Uterus (tissue), 2 donors: ENCODE data around the gene KERA.

Experiments
- POLR2A ChIP-seq, 2 donors: fragments of 450-650 bp; IDR thresholded peaks; one replicate each; pipeline ENCODE4 v1.6.1; 2016; ENCODE audit warnings: antibody characterized with exemption in 2 of 2, mild to moderate bottlenecking in 1 of 2, moderate library complexity in 1 of 2
- TF ChIP-seq, protein P1 (sequence below), 4 experiments: fragments of 200-600 bp in 2 of 4; fragments of 450-650 bp in 2 of 4; sonication (generic) in 2 of 4; IDR thresholded peaks; one replicate each; pipeline ENCODE4 v1.5.1; 2016 to 2019; ENCODE audit warnings: antibody characterized with exemption in 4 of 4, mild to moderate bottlenecking in 2 of 4, moderate library complexity in 1 of 4

DNA sequence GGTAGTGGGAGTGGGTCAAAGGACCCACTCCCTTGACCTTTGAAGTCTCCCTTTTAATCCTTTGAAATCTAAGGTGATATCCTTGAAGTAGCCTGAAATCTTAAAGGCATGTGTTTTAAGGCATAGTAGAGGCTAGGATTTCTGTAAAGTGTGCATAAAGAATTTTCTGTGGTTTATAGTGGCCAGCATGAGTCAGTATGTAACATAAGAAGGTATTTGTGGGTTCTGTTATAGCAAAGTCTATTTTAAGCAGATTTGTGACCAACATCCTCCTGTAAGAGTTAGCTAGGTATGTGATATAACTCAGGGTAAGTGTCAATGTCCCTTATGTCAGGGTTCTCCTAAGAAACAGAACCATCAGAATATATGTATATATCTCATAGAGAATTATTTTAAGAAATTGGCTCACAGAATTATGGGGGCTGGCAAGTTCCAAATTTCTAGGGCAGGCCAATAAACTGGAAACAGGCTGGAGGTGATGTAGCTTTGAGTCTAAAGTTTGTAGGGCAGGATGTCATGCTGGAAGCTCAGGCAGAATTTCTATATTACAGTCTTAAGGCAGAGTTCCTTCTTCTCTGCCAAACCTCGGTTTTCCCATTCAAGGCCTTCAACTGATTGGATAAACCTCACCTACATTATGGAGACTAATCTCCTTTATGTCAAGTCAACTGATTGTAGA lies 34.4 kb downstream of the KERA start:
- TF ChIP-seq POLR2A (IDR thresholded peaks at IDR 0.05), result no peak
- TF ChIP-seq, protein P1, sequence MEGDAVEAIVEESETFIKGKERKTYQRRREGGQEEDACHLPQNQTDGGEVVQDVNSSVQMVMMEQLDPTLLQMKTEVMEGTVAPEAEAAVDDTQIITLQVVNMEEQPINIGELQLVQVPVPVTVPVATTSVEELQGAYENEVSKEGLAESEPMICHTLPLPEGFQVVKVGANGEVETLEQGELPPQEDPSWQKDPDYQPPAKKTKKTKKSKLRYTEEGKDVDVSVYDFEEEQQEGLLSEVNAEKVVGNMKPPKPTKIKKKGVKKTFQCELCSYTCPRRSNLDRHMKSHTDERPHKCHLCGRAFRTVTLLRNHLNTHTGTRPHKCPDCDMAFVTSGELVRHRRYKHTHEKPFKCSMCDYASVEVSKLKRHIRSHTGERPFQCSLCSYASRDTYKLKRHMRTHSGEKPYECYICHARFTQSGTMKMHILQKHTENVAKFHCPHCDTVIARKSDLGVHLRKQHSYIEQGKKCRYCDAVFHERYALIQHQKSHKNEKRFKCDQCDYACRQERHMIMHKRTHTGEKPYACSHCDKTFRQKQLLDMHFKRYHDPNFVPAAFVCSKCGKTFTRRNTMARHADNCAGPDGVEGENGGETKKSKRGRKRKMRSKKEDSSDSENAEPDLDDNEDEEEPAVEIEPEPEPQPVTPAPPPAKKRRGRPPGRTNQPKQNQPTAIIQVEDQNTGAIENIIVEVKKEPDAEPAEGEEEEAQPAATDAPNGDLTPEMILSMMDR (IDR thresholded peaks at IDR 0.05), result no peak
